MCF 10A (cell line): ENCODE data around the gene PRPH2. TPM values are rescaled to one million over a fixed set of nuclear protein-coding genes. Genes with fewer than 3 reads are reported as not detected.

Source experiments
- BruUV-seq: library from RNA; stranded (reverse); fragments of 400-500 nt; replicated peaks from 2 replicates; lab custom pipeline; 2021; lab: Mats Ljungman, UMichigan
- CTCF ChIA-PET: fragments of 300-600 bp; sonication (Branson Sonifier 250); formaldehyde crosslinking; extraction: SDS; loops from one replicate; lab custom pipeline; 2021; ENCODE audit warnings: antibody characterized with exemption, inconsistent platforms; lab: Yijun Ruan, JAX
- POLR2A ChIA-PET: fragments of 300-600, 350-650 bp; sonication (Branson Sonifier 250); formaldehyde crosslinking; extraction: SDS; loops from one replicate; lab custom pipeline; 2020; ENCODE audit warnings: antibody characterized with exemption, inconsistent platforms; lab: Yijun Ruan, JAX
- DNase-seq: peaks from one replicate; pipeline ENCODE4 v3.0.0-alpha.2; 2018; ENCODE audit not compliant: unreplicated experiment
- H3K27ac Mint-ChIP-seq: one replicate; pipeline ENCODE4 v1.8.0; 2022; ENCODE audit warnings: mild to moderate bottlenecking, low read depth, mixed read lengths; ENCODE audit not compliant: unreplicated experiment
- H3K27me3 Mint-ChIP-seq: one replicate; pipeline ENCODE4 v1.8.0; 2022; ENCODE audit warnings: mixed read lengths; ENCODE audit not compliant: insufficient read depth, unreplicated experiment
- H3K36me3 Mint-ChIP-seq: one replicate; pipeline ENCODE4 v1.8.0; 2022; ENCODE audit warnings: mild to moderate bottlenecking, moderate library complexity, mixed read lengths; ENCODE audit not compliant: insufficient read depth, unreplicated experiment
- H3K4me1 Mint-ChIP-seq: one replicate; pipeline ENCODE4 v1.8.0; 2022; ENCODE audit warnings: mixed read lengths; ENCODE audit not compliant: insufficient read depth, unreplicated experiment
- H3K4me3 Mint-ChIP-seq: one replicate; pipeline ENCODE4 v1.8.0; 2022; ENCODE audit warnings: mild to moderate bottlenecking, moderate library complexity, mixed read lengths; ENCODE audit not compliant: unreplicated experiment
- H3K9me3 Mint-ChIP-seq: one replicate; pipeline ENCODE4 v1.8.0; 2022; ENCODE audit warnings: mixed read lengths; ENCODE audit not compliant: unreplicated experiment
- CTCF ChIP-seq: fragments of 200-600 bp; IDR thresholded peaks from one replicate; pipeline ENCODE4 v1.8.0; 2022; ENCODE audit warnings: antibody characterized with exemption, mild to moderate bottlenecking; ENCODE audit not compliant: unreplicated experiment
- intact Hi-C: fragments of 100-400 bp; cut with micrococcal nuclease; formaldehyde crosslinking; loops from 2 replicates; pipeline ENCODE4 v1.14.1; 2022
- total RNA-seq: library from RNA; stranded (reverse); gene quantifications from 2 replicates; pipeline ENCODE4 v1.2.3, GENCODE V29; 2022

The PRPH2 gene
- total RNA-seq, 1 experiment from 2014 or later: not detected

- no peak overlapping the region for H3K4me3 Mint-ChIP-seq
- ChIA-PET POLR2A (no interaction called here), CTCF (interaction anchor here (0.5 kb wide), 1 partner anchor 38 kb away, joined by 3 read pairs; no protein-coding TSS in a partner anchor)
- H3K27ac Mint-ChIP-seq: no peak overlapping the region
- no peak for TF ChIP-seq CTCF
- no peaks in the 10 kb centered on the region for H3K27me3 Mint-ChIP-seq
- BruUV-seq: no TSS peak
- H3K9me3 Mint-ChIP-seq: peaks cover 11% of the 10 kb centered on the region
- peaks cover 6% of the 10 kb centered on the region for H3K4me1 Mint-ChIP-seq
- intact Hi-C loops: no loop called here
- no peaks in the 10 kb centered on the region for H3K36me3 Mint-ChIP-seq
- DNase-seq: no peak
Observed at GRCh38 chr6:42709871-42710270, 12.5 kb downstream of the PRPH2 start.

GRCh38 chr6:42708096-42708495 lies 14.3 kb downstream of the PRPH2 start:
- intact Hi-C loops: no loop called here
- CTCF ChIA-PET: interaction anchor here (0.6 kb wide), 1 partner anchor 407 kb away, joined by 3 read pairs; no protein-coding TSS in a partner anchor
- no TSS peak for BruUV-seq

GRCh38 chr6:42707595-42707994 lies 14.8 kb downstream of the PRPH2 start:
- intact Hi-C loops: no loop called here
- H3K4me1 Mint-ChIP-seq: no peaks in the 10 kb centered on the region
- no peak for TF ChIP-seq CTCF
- ChIA-PET POLR2A (no interaction called here), CTCF (interaction anchor here (1.4 kb wide), 1 partner anchor 20 kb away, joined by 3 read pairs; no protein-coding TSS in a partner anchor)
- no peaks in the 10 kb centered on the region for H3K36me3 Mint-ChIP-seq
- H3K4me3 Mint-ChIP-seq: no peak overlapping the region
- H3K27me3 Mint-ChIP-seq: no peaks in the 10 kb centered on the region
- no TSS peak for BruUV-seq
- peaks cover 10% of the 10 kb centered on the region for H3K9me3 Mint-ChIP-seq
- H3K27ac Mint-ChIP-seq: no peak overlapping the region
- DNase-seq: no peak

More at GRCh38 chr6:42708096-42708495, 14.3 kb downstream of the PRPH2 start:
- Mint-ChIP-seq H3K27ac (no peak overlapping the region), H3K27me3 (no peaks in the 10 kb centered on the region), H3K4me3 (no peak overlapping the region), H3K36me3 (no peaks in the 10 kb centered on the region), H3K9me3 (peaks cover 11% of the 10 kb centered on the region), H3K4me1 (no peaks in the 10 kb centered on the region)
- POLR2A ChIA-PET: interaction anchor here (0.7 kb wide), 1 partner anchor 37 kb away, joined by 6 read pairs; no protein-coding TSS in a partner anchor
- no peak for TF ChIP-seq CTCF
- DNase-seq: no peak

GRCh38 chr6:42704937-42705374 lies 17.4 kb downstream of the PRPH2 start:
- H3K4me1 Mint-ChIP-seq: no peaks in the 10 kb centered on the region
- H3K36me3 Mint-ChIP-seq: no peaks in the 10 kb centered on the region
- DNase-seq: no peak
- no peak overlapping the region for H3K27ac Mint-ChIP-seq
- CTCF ChIA-PET: interaction anchor here (0.5 to 0.8 kb wide), 4 partner anchors 10 to 195 kb away, joined by 3 to 5 read pairs (median 3); no protein-coding TSS in a partner anchor
- no peaks in the 10 kb centered on the region for H3K9me3 Mint-ChIP-seq
- H3K27me3 Mint-ChIP-seq: no peaks in the 10 kb centered on the region
- no TSS peak for BruUV-seq
- intact Hi-C loops: no loop called here
- POLR2A ChIA-PET: interaction anchor here (1.4 kb wide), 1 partner anchor 10 kb away, joined by 5 read pairs; no protein-coding TSS in a partner anchor
- no peak overlapping the region for H3K4me3 Mint-ChIP-seq
- no peak for TF ChIP-seq CTCF
